Glomerular visceral epithelial cell (primary cell): Measurements from ENCODE around the gene SMPD3.

Experiments
- DNase-seq: peaks from one replicate; pipeline ENCODE4 v3.0.0-alpha.2; 2016; ENCODE audit errors: extremely low spot score

SMPD3 gene

DNA sequence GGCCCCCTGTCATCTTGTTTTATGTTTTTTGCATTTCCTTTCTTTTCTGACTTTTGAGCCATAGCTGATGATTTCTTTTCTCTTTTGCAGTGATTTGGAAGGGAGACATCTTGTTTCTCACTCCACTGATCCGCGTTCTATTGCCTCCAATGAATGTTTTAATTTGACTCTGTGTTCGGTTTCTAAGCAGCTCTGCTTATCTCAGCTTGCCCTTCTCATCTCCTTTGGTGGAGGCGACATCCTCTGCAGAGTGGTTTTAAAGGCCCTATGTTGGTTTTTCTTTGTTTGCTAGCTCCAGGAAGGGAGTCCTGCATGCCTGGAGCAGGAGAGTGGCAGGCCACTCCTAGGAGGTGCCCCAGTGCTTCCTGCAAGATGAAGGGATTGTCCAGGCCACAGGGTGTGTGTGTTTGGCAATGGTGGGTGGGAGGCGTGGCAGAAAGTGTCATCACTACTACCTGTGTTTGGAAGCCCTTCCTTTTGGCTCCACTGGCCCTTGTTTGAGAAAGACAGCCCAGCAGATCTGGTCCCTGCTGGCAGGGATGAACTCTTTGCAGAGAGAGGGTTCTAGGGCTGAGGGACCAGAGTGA is 13.6 kb downstream of the SMPD3 start:
- no peak for DNase-seq

DNA sequence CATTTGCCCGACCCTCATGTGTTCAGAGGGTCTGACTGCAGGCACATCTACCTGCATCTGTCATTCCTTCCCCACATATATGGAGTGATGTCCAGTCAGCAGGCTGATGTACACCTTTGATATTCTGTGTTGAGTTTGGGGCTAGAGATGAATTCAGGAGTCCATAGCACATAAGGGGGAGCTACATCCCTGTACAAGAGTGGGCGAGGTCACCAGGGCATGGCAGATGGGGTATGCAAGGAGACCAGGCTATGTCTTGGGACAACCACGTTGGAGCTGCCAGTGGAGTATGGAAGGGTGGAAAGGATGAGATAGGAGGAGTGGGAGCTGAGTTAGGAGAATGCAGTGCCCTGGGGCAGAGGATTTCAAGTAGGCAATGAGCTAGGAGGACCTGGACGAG is 15.0 kb downstream of the SMPD3 start:
- DNase-seq = no peak

DNA sequence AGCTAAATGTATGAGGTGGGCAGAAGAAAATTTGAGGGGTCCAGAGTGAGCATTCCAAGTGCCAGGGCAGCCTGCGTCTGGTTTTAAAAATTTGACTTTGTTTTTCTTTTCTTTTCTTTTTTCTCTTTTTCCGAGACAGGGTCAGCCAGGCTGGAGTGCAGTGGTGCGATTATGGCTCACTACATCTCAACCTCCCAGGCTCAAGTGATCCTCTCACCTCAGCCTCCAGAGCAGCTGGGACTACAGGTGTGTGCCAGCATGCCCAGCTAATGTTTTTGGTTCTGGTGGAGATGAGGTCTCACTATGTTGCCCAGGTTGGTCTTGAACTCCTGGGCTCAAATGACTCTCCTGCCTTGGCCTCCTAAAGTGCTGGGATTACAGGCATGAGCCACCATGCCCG is 15.6 kb downstream of the SMPD3 start:
- no peak for DNase-seq

DNA sequence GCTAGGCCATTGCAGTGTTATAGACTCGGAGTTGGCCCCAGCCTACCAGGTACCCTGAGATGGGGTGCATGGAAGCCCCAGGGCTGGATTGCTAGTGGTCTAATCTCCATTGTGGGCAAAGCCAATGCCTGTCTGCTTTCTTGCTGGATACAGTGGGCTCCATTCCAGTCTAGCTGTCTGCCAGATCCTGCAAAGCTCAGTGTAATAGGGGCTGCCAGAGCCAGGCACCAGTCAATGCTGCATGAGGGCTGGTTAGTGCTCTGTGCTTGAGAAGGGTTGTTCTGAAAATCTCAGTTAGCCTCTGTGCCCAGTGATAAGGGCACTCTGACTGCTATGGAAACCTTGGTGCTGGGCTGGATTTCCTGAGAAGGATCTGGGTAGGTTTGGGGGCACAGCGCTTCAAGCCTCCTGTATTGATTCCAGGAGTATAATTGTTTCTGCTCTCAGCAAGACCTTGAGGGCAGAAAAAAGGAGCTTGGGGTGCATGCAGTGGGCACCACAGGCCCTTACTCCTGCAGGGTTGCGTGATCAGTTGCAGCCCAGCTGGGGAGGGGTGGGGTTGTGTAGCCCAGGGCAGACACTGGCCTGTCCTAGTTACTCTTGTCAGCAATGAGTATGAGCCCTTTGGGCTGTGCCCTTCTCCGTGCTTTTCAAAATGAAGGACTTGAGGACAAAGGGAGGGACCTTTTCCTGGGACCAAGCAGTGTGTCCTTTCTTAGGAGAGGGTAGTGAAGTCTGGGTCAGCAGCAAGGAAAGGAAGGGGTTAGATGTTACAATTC is 19.0 kb downstream of the SMPD3 start:
- no peak for DNase-seq

DNA sequence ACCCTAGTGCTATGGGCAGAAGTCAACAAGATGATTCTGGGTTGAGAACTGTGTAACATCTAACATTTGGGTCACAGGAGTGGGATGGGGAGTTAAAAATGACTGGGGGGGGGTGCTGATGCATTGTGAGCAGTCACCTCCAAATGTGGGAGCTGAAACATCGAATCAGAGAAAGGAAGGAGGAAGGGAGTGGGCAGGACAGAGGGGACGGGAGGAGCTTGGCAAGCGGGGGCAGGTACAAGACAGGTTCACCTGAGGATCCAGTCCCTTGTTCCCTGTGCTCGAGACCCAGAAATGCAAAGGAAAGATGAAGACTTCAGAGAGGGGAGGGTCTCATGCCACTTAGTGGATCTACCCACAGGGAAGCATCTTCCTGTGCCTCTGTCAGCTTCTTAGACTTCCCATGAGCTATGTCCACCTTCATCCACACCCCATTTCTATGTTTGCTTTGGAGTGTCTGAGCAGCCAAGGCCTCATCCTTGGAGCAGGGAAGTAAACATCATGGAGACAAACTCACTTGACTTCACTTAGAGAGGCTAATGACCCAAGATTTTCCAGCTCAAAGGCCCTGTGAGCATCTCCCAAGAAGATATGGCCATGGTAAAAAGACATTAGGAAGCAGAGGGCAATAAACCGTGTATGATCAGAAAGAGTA is 20.5 kb downstream of the SMPD3 start:
- DNase-seq = no peak

DNA sequence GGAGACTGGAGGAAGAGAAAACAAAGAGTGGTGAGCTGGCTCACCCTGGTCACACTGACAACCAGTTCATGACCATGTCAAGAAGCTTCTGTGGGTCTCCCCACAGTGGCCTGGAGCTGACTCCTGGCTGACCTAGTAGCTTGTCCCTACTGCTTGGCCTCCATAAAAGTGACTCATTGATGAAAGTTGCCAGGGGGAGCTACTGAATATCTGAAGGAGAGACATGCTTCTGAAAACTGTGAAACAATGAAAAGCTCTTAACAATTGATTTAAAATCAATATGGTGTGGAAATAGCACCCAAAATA is 22.0 kb downstream of the SMPD3 start:
- no peak for DNase-seq

DNA sequence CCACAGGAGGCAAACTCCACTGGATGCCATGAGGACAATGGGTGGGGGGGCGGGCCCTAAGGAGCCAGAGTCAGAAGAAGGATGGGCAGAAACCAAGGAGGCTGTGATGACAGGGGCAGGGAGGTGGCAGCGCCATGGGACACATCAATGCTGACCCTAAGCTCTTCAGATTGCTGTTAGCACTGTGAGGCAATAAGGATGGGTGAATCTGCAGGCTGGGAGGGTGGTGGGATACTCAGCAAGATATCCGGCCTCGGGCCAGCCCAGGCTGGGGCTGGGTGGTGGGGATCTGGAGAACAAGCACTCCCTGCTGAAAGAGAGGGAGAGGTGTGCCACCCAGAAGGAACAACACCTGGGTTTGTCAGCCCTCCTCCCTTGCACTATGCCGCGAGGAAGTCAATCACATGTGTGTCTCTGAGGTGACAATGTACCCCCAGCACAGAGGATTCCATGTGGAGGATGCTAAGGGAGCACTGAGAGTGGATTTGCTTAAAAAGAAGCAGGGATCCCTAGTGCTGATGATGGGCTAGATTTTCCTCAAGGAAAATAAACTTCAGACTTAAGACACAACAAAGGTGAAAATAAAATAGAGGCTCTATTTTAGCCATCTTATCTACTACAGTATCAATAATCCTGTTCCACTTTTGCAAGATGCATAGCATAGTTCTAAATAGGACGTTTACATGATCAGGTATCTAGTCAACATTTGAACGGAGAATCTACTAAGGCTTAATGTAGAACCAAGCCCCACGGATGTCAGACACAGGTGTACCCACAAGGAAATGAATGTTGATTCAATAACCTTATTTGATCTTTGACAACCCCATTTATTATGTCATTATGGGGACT is 22.6 kb downstream of the SMPD3 start:
- DNase-seq = no peak

DNA sequence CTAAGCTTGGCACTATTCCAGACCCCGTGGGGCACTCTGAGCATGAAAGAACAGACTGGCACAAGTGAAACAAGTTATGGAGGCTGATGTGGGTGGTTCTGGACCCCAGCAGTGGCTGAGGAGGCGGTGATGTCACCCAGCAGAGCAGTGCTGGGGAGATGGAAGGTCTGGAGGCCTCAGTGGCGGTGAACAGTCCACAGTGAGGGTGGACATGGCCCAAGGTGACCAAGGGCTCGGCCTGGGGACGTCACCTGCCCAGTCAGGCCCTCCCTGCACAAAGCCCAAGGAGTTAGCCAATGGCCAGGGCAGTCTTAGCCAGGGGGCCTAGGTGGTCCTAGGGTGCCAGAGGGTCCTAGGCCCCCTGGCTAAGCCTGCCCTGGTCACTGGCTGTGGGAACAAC is 24.5 kb downstream of the SMPD3 start:
- DNase-seq = no peak

DNA sequence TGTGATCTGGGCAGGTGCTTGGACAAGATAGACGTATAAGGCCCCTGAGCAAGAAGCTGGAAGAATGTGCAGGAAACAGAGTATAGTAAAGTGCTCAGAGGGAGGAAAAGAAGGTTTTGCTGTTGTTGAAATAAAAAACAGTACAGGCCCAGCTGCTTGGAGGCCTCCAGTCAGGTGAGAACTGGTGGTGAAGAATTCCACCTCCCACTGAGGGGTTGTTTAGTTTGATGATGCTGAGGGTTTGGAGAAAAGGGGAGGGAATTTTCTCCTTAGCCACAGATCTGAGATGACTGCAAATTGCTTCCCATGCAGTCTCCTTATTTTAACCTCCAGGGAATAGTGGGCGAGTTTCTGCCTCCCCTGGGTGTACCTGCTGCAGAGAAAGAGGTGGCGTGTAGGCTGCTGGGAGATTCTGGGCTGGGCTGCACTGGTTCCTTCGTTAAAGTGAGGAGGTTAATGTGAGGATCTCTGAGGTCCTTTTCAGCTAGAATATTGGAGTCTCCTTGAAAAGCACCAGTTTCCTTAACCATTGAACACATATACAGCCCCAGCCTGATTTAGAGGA is 25.8 kb downstream of the SMPD3 start:
- DNase-seq = no peak

DNA sequence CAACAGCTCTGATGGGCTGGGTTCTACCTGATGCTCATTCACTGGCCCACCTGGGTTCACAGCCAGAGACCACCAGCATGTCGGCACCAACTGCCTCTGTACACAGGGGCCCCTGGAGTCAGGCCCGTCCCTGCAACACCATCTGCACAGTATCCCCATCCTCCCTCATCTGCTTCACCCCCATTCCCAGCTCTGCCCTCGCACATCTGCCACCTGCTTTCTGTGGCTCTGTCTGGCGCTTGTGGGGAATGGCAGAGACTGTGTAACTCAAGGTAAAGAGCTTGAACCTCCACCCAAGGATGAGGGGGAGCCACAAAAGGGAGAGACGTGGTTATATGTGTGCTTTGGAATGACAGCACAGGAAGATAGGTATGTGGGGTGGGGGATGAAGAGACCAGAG is 27.2 kb downstream of the SMPD3 start:
- DNase-seq = no peak

DNA sequence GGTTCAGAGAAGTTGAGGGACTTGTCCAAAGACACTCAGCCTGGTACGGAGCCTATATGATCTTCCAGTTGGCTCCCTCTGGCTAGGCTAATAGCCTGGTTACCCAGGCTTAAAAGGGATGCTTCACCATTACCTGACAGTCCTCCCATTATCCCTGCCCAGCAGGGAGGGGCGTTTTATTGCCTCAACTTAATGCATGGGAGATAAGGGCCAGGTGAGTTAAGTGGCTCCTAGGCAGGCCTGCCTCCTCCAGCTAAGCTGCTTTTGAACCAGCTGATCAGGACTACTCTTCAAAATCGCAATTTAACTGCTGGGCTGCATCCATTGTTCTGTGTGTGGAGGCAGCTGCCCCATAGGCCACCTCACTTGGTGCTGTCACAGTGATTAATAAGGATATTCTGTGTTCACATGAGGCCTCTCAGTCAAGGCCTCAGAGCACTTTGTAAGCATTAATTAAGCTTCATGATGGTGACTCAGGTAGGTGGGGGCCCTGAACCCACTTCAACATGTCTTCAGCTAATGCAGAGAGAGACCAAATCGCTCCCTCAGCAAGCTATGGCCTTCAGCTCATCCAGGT is 27.9 kb downstream of the SMPD3 start:
- no peak for DNase-seq

DNA sequence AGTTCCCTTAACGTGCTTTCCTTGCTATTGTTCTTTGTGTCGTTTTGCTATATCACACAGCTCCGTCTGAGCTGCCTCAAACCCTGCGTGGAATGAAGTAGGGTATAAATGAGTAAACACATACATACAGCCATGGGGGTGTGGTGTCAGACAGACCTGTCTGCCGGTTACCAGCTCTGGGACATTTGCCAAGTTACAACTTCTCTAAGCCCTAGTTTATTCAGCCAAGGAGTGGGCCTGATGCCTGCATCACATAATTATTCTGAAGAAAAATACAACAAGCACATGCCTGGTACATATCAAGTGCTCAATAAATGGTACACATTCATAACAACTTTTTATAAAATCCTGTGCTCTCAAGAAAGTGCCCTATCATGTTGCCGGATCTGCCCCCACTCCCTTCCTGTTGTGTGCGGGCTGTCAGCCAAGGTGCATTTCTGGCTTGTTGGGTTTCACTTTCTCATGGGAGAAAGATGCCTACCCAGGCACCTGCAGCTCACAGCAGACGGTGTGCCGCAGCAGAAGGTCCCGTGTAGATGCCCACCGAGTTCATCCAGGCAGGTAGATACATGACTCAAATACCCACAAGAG is 30.5 kb downstream of the SMPD3 start:
- DNase-seq = no peak

DNA sequence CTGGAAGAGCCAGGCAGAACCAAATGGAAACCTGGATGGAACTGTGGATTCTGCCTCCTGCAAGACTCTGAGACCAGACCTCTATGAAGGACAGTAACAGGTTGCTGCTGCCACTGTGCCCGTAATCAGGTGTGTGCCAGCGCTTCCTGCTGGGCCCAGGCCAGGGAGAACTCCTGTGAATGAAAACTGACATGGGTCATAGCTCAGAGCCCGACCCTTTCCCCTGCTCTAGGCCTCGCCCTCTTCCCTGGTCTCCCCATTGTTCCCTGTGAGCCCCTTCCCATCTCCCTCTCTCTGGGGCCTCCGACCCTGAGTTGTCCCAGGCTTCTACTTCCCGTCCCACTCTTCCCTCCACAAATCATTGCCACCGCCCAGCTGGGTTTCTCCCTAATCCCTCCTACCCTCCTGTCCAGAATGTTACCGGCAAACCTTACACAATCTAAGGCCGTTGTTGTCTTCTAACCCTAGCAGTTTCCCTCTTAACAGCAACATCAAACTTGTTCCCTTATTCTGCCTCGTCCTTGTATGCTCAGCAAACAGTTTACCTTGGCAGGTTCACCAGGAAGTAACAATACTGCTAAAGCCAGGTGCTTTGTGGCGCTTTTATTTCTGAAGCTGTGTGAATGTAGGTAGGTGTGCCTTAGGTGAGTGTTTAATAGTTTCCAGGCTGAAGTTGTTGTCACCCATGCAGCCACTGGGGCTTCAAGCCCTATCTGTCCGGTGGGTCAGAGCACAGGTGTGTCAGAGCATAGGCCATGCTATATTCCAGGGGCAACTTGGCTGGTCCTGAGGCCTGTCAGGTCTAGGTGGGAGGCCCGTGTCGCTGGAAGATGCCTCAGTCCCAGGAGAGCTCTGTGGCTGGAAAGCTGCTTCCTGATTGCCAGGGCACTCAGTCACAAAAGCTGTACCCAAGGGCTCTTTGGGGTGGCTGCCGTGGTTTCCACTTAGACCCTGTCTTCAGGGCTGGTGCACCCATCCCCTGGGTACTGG is 32.0 kb downstream of the SMPD3 start:
- DNase-seq = no peak

DNA sequence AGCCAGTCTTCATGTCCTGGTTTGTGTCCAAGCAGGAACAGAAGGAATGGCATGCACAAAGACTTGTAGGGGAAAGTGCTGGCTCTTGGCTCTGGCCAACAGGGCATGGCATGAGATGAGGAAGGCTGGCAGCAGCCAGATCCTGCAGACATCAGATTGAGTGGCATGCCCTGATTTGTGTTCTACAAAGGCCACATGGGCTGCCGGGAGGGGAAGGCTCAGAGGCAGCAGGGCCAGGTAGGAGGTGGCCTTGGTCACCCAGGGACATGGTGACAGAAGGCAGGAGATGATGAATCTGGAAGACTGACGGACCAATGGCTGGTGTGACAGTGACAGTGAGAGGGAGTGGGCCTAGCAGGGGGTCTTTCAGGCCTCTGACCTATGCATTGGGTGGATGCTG is 33.7 kb downstream of the SMPD3 start:
- no peak for DNase-seq

DNA sequence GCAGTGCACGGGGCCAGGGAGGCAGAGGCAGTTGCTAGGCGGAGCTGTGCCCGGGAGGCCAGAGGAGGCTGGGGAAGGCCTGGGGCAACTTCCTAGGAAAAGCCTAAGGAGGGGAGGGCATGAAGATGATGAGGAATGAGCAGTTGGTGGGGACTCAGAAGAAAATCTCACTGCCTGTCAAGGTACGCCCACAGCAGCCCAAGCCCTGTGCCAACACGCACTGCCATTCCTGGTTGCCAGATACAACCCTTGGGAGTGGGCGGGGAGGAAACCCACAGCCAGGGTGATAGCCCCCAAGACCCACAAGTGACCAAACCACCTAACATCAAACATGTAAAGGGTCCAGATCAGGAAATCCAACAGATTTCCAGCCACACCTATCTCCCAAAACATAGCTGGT is 36.2 kb downstream of the SMPD3 start:
- DNase-seq = no peak

DNA sequence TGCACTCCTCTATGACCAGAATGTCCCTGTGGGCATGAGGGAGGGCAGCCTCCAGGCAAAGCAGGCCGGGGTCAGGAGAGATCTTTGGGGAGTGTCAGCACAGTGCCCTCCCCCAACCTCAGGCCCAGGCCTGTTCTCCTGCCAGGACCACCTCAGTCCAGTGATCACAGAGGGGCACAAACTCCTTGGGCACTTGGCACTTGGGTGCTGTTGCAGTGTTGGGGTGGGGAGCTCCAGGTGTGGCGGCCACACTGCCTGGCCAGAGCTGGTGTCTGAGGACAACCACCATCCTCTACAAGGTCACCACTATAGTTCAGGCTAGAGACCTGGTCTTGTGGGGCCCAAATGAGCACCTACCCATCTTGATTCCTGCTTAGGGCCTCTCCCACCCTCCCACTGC is 37.2 kb downstream of the SMPD3 start:
- DNase-seq = no peak

DNA sequence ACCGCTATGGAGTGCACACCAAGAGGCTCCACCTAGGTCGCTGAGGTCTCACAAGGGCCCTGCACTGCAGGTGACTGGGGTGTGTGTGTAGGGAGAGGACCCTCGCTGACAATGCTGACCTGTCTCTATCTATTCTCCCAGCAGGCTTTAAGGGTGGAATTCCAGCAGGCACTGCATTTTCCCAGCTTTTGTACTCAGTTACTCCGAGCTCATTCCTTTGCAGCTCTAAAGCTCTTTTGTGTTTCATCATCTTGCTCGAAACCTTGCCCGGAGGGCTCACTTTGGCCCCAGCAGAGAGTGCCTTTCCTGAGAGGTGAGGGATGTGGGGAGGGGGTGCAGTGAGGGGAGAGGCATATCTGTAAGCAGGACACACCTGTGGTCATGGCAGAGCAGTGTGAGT is 39.3 kb downstream of the SMPD3 start:
- no peak for DNase-seq

DNA sequence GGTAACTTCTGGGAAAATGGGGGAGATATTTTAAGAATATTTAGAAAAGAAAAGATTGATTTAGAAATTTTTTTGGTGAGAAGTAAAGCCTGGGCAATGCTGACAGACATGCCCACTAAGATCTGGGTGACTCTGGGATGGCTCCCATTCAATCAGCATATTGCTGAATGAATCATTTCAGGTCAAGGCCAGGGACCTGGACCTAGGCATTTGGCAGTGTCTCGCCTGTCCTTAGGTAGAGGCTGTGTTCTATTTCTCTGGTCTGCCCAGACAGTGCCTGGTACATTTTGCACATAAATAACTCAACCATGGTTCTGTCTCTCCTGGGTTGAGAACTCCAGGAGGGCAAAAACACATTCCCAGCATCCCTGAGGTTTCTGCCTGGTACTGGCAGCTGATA is 39.9 kb downstream of the SMPD3 start:
- no peak for DNase-seq

DNA sequence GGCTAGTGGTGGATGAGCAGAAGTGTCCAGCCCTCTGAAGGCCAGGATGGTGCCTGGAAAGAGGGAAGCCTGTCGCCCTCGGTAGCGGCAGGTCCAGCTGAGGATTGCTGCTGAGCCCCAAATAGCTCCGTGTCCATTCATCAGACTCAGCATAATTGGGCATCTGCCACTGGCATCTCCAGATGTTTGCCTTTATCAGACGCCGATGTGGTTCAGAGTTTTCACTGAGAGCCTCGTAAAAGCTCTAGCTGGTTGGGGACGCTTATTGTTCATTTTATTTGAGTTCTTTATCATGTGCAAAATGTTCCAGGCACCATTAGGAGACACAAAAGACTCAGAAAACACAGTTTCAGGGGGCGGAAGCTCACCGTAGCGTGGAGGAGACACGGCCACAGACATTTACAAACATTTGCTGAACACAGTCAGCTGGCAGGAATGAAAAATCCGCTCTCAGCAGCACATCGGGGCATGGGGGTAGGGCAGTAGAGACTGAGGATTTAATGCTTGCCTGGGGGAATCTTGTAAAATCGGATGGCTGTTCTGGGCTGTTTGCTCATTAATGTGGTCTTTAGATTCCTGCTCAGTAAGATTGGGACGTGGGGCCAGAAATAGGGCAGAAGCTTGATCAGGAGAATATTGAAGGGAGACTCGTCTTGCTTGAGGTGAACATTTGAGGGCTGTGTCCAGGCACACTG is 41.7 kb downstream of the SMPD3 start:
- DNase-seq = peak; percentile 13
